Measurements from ENCODE around the gene STRA6.

Gene STRA6

GRCh38 chr15:74228723-74229081 is 26.1 kb upstream of the STRA6 start:
- peak in 7 of 56 donors; percentile 14 to 47 (median 29) for DNase-seq

GRCh38 chr15:74227968-74228722 is 25.6 kb upstream of the STRA6 start:
- DNase-seq, result peak in 5 of 56 donors; percentile 9 to 33 (median 23)

- DNase-seq, result no peak
Observed at GRCh38 chr15:74226761-74227540, 24.4 kb upstream of the STRA6 start.

- no peak for DNase-seq
Observed at GRCh38 chr15:74225928-74226327, 23.3 kb upstream of the STRA6 start.

- peak in 2 of 56 donors; percentile 12 to 26 for DNase-seq
Observed at GRCh38 chr15:74222240-74223119, 19.9 kb upstream of the STRA6 start.

- no peak for DNase-seq
Observed at GRCh38 chr15:74221399-74222239, 19.0 kb upstream of the STRA6 start.

GRCh38 chr15:74220475-74221248 is 18.1 kb upstream of the STRA6 start:
- no peak for DNase-seq

GRCh38 chr15:74217907-74218885 is 15.6 kb upstream of the STRA6 start:
- no peak for DNase-seq

- no peak for DNase-seq
Observed at GRCh38 chr15:74216949-74217348, 14.4 kb upstream of the STRA6 start.

- no peak for DNase-seq
Observed at GRCh38 chr15:74215958-74216357, 13.4 kb upstream of the STRA6 start.

GRCh38 chr15:74214324-74215021 is 11.9 kb upstream of the STRA6 start:
- DNase-seq, result no peak

- no peak for DNase-seq
Observed at GRCh38 chr15:74213858-74214284, 11.3 kb upstream of the STRA6 start.

GRCh38 chr15:74212494-74212893 is 9.9 kb upstream of the STRA6 start:
- no peak for DNase-seq

GRCh38 chr15:74211656-74212055 is 9.1 kb upstream of the STRA6 start:
- DNase-seq, result no peak

- DNase-seq, result no peak
Observed at GRCh38 chr15:74210729-74211128, 8.1 kb upstream of the STRA6 start.

- DNase-seq, result no peak
Observed at GRCh38 chr15:74209997-74210671, 7.5 kb upstream of the STRA6 start.

GRCh38 chr15:74209560-74209958 is 7.0 kb upstream of the STRA6 start:
- no peak for DNase-seq

Data from nucleus accumbens (tissue), 56 donors.